Pancreas (tissue), 10 donors: Measurements from ENCODE around the gene PRKAR2B. TPM values are rescaled to one million over a fixed set of nuclear protein-coding genes. Genes with fewer than 3 reads are reported as not detected.

ENCODE experiments used
- ATAC-seq, 4 donors: fragments of 200-7000 bp; cut with Tn5 transposase; one replicate each; pipeline versions ENCODE4 v1.8.0 to v1.9.1; 2020; ENCODE audit warnings: mild to moderate bottlenecking in 4 of 4, moderate library complexity in 4 of 4
- DNase-seq, 6 donors: peaks; one replicate each; pipeline ENCODE4 v3.0.0-alpha.2; 2020
- FAIRE-seq: peaks from 2 replicates; lab custom pipeline; 2012; peaks lifted over from hg19 to GRCh38; lab: Jason Lieb, UNC
- H3K27ac ChIP-seq, 4 donors: fragments of 200-600 bp; sonication (generic); 1 replicate in 3 of 4; 2 replicates in 1 of 4; pipeline versions ENCODE4 v1.5.0 to v1.8.0; 2020
- H3K27me3 ChIP-seq, 4 donors: fragments of 200-600 bp; one replicate each; pipeline ENCODE4 v1.8.0; 2021
- H3K36me3 ChIP-seq, 3 donors: fragments of 200-600 bp; sonication (generic) in 1 of 3; one replicate each; pipeline versions ENCODE4 v1.5.0 to v1.8.0; 2020 to 2021
- H3K4me1 ChIP-seq, 3 donors: fragments of 200-600 bp; one replicate each; pipeline ENCODE4 v1.8.0; 2021
- H3K4me3 ChIP-seq, 4 donors: fragments of 200-600 bp; sonication (generic) in 2 of 4; one replicate each; pipeline versions ENCODE4 v1.5.0 to v1.8.0; 2020 to 2021
- H3K9me3 ChIP-seq, 4 donors: fragments of 200-600 bp; one replicate each; pipeline ENCODE4 v1.8.0; 2021
- WGBS, 2 donors: extraction: QIAGEN DNeasy Blood & Tissue Kit; methylation state at CpG; one replicate each; pipeline ENCODE4 v1.1.7; 2013; 5-methylcytosine and 5-hydroxymethylcytosine counted together
- intact Hi-C, 3 donors: fragments of 100-400 bp; cut with DNase I; formaldehyde crosslinking; loops; one replicate each; pipeline versions ENCODE4 v1.11.1 to v1.14.2; 2022
- polyA plus RNA-seq, 2 donors: library from polyadenylated mRNA; stranded (reverse); fragments of 200-250 nt; gene quantifications; one replicate each; pipeline ENCODE4 v1.2.3, GENCODE V29; 2013
- total RNA-seq, 6 donors: library from RNA; stranded (reverse); fragmentation: NEBNext Ultra II Directional in 4 of 6; extraction: Animal tissue kit (Norgen Biotek cat#: 25700) in 4 of 6; gene quantifications; one replicate each; pipeline versions ENCODE4 v1.2.1 to v1.2.4, GENCODE V29; 2021 to 2023
- TF ChIP-seq, protein P1 (sequence below), 4 donors: fragments of 200-600 bp; sonication (generic) in 3 of 4; IDR thresholded peaks; one replicate each; pipeline versions ENCODE4 v1.5.0 to v1.8.0; 2021; ENCODE audit warnings: antibody characterized with exemption in 4 of 4
- donor health status: healthy with polysubstance abuse.
- donor health status: DM: no; HTN: no; CAD: no; lungs with moderate emphysema.
- donor health status: DM: no; HTN: no; CAD: no.
- donor health status: control.
- donor health status: control.
- donor health status: Bipolar disorder and iron deficiency.
- donor health status: DM: yes; HTN: yes; CAD: no.
- donor health status: DM: no; HTN: no; CAD: no.
- donor health status: DM: no; HTN: no; CAD: no.
- donor health status: DM: yes; HTN: yes; CAD: no.

The PRKAR2B gene
- total and polyA plus RNA-seq, 8 donors, result 5.8 to 9.9 (median 7.6) TPM

DNA sequence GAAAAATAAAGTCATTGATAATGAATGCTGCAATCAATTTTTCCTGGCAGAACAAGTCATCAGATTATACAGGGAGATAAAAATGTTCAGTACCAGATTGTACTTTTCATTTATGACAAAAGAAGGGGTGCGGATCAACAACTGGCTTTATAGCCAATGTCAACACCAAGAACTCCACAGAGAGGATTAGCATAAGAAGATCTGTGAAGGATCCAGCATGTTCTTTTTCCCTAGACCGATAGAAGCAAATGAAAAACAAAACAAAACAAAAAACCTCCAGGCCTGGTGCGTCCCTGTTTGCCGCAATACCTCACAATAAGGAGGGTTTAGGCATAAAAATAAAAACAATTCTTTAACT, 34.7 kb upstream of the PRKAR2B start:
- intact Hi-C loops, result no loop called here
- Histone ChIP-seq H3K4me1 (no peaks in the 10 kb centered on the region), H3K27ac (no peak overlapping the region), H3K36me3 (no peaks in the 10 kb centered on the region), H3K27me3 (no peaks in the 10 kb centered on the region), H3K9me3 (no peaks in the 10 kb centered on the region), H3K4me3 (no peak overlapping the region)
- WGBS, 2 donors, result 85 to 92% methylated on average over 4 of the region's 4 CpGs
- FAIRE-seq (no peak), ATAC-seq (no peak), DNase-seq (no peak)
- TF ChIP-seq, protein P1, sequence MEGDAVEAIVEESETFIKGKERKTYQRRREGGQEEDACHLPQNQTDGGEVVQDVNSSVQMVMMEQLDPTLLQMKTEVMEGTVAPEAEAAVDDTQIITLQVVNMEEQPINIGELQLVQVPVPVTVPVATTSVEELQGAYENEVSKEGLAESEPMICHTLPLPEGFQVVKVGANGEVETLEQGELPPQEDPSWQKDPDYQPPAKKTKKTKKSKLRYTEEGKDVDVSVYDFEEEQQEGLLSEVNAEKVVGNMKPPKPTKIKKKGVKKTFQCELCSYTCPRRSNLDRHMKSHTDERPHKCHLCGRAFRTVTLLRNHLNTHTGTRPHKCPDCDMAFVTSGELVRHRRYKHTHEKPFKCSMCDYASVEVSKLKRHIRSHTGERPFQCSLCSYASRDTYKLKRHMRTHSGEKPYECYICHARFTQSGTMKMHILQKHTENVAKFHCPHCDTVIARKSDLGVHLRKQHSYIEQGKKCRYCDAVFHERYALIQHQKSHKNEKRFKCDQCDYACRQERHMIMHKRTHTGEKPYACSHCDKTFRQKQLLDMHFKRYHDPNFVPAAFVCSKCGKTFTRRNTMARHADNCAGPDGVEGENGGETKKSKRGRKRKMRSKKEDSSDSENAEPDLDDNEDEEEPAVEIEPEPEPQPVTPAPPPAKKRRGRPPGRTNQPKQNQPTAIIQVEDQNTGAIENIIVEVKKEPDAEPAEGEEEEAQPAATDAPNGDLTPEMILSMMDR (IDR thresholded peaks at IDR 0.05), result no peak

DNA sequence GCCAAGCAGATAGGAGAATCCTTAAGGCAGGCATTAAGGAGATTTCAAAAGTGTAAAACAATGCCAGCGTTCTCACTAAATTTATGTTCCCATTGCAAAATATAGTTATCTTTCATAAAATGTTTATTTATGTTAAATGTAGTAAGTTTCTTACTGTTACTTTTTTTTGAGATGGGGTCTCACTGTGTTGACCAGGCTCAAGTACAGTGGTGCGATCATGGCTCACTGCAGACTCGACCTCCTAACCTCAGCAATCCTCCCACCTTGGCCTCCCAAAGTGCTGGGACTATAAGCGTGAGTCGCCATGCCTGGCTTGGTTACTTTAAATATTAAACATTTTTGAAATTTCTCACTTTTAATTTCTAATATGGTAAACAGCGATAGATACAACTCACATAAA, 31.8 kb upstream of the PRKAR2B start:
- intact Hi-C loops, result no loop called here
- ATAC-seq (no peak), DNase-seq (no peak), FAIRE-seq (no peak)
- Histone ChIP-seq H3K36me3 (no peaks in the 10 kb centered on the region), H3K27ac (no peak overlapping the region), H3K4me3 (no peak overlapping the region), H3K4me1 (no peaks in the 10 kb centered on the region), H3K9me3 (no peaks in the 10 kb centered on the region), H3K27me3 (no peaks in the 10 kb centered on the region)
- 75 to 91% methylated on average over 6 of the region's 6 CpGs for WGBS, 2 donors
- TF ChIP-seq, protein P1 (IDR thresholded peaks at IDR 0.05), result no peak

DNA sequence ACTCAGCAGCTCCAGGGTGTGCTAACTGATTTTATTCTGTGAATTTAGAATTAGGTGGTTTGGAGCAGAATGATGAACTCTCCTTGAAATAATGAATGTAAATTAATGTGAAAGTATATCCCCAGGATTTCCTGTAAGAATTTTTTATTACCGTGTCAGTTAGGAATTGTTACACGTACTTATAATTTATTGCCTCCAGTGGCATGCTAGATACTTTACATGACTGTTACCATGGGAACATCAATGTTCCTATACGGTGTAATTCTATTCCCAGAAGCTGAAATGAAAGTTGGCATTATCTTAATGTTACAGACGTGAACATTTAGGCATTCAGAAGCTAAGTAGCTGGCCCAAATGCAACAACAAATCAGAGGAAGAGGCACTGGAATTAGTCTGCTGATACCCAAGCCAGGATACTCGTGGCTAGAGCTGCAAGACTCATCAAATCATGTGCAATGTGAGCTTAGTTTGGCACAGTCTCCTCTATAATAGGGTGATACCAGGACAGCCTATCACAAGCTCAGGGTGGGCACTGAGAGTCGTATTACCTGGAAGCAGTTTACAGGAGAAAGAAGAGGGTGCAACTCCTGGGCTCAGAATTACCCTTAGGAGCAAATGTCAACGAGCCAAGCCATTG, 30.0 kb upstream of the PRKAR2B start:
- H3K27ac ChIP-seq, result no peak overlapping the region
- H3K27me3 ChIP-seq, result no peaks in the 10 kb centered on the region
- no peak for FAIRE-seq
- no peak overlapping the region for H3K4me3 ChIP-seq
- TF ChIP-seq, protein P1 (IDR thresholded peaks at IDR 0.05), result no peak
- no peaks in the 10 kb centered on the region for H3K36me3 ChIP-seq
- DNase-seq, result no peak
- 44 to 46% methylated on average over 7 of the region's 7 CpGs for WGBS, 2 donors
- no peaks in the 10 kb centered on the region for H3K4me1 ChIP-seq
- no peak for ATAC-seq
- intact Hi-C loops, result no loop called here
- no peaks in the 10 kb centered on the region for H3K9me3 ChIP-seq

DNA sequence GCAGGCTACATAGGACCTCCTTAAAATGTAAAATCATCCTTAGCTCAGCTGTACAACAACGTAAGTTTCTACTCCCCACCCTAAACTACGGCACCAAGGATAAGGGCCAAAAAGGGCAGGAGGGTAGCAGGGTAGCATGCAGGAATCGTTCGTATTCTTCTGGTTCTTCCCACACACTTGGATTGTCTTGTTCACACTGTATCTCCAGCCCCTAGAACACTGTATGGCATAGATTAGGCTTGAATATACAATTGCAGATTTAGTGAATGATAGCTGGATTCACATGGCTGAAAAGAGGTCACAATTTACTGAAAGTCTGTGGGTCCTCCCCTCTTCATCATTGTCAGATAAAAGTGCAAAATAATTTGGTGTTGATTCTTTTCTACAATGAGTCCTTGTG, 28.2 kb upstream of the PRKAR2B start:
- intact Hi-C loops, result no loop called here
- H3K27ac ChIP-seq, result no peak overlapping the region
- no peak for ATAC-seq
- 60 to 85% methylated on average over 4 of the region's 4 CpGs for WGBS, 2 donors
- no peaks in the 10 kb centered on the region for H3K27me3 ChIP-seq
- no peak for DNase-seq
- no peaks in the 10 kb centered on the region for H3K9me3 ChIP-seq
- H3K4me3 ChIP-seq, result no peak overlapping the region
- TF ChIP-seq, protein P1 (IDR thresholded peaks at IDR 0.05), result no peak
- FAIRE-seq, result no peak
- H3K4me1 ChIP-seq, result no peaks in the 10 kb centered on the region
- no peaks in the 10 kb centered on the region for H3K36me3 ChIP-seq

DNA sequence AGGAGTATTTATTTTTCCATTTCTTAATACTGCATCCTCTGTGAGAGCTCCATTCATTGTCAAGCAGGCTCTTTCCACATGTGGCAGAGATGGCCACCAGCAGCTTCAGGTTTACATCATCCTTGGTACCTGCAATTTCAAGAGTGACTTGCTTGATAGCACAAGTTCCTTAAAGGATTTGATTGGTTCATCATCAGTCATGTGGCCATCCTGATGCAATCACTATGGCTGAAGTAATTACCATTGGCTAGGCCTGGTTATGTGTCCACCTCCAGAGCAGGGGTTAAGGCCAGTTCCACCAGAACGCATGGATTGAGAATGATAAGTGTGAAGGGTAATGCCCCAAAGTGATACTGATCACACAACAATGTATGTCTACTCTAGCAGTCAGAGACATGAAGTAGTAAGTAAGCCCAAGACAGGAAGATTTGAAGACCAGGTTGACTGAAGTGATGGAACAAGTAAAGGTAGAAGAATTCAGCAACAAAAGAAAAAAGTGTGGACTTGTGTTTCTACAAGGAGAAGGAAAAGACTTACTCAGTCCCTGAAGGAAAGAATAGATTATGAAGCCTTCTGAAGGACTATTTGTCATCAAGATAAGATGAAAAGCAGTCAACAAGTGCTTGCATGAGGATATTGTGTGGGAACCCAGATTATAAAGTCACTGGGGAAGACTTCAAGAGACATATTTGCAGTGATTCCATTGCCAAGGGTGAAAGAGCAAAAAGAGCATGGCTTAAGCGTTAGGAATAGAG, 26.4 kb upstream of the PRKAR2B start:
- Histone ChIP-seq H3K36me3 (no peaks in the 10 kb centered on the region), H3K27ac (no peak overlapping the region), H3K9me3 (no peaks in the 10 kb centered on the region), H3K27me3 (no peaks in the 10 kb centered on the region), H3K4me1 (no peaks in the 10 kb centered on the region), H3K4me3 (no peak overlapping the region)
- DNase-seq (no peak), FAIRE-seq (no peak), ATAC-seq (no peak)
- intact Hi-C loops, result no loop called here
- 58 to 61% methylated on average over 2 of the region's 2 CpGs for WGBS, 2 donors
- TF ChIP-seq, protein P1 (IDR thresholded peaks at IDR 0.05), result no peak
